ENCODE measurements around the gene COL7A1.
"Not testable (repeated sequence)": the region's sequence is repeated elsewhere in the genome, so short reads cannot be mapped to it uniquely, and the experiment has no call there.

The COL7A1 gene

GRCh38 chr3:48535578-48535977, 59.6 kb downstream of the COL7A1 start:
- no peaks in the 10 kb centered on the region for H3K9me3 ChIP-seq (ENCODE audit: insufficient read depth, low read depth, low read length)
- H2AFZ ChIP-seq (ENCODE audit: insufficient read depth, low read length, poor library complexity) = no peak overlapping the region
- H3K23ac ChIP-seq (ENCODE audit: low read length) = no peak overlapping the region
- H3K18ac ChIP-seq (ENCODE audit: low read length) = no peak overlapping the region
- no peak overlapping the region for H3K4me2 ChIP-seq (ENCODE audit: low read length)
- no peak overlapping the region for H4K91ac ChIP-seq (ENCODE audit: low read depth, low read length)
- no peak overlapping the region for H2BK5ac ChIP-seq (ENCODE audit: low read depth, low read length, poor library complexity)
- DNase-seq = no peak
- no peaks in the 10 kb centered on the region for H3K27me3 ChIP-seq (ENCODE audit: insufficient read depth, low read length)
- no peak overlapping the region for H4K8ac ChIP-seq (ENCODE audit: low read depth, low read length)
- H2AK5ac ChIP-seq (ENCODE audit: low read length) = no peak overlapping the region
- no peaks in the 10 kb centered on the region for H3K79me2 ChIP-seq (ENCODE audit: control insufficient read depth, insufficient read depth, low read length, poor library complexity)
- H3K9ac ChIP-seq (ENCODE audit: low read length) = no peak overlapping the region
- no CpG with 5 or more reads among the region's 4 CpGs for WGBS (ENCODE audit: extremely low coverage, insufficient coverage, insufficient read length)
- no peak overlapping the region for H4K12ac ChIP-seq (ENCODE audit: low read depth, low read length)
- no peak overlapping the region for H2BK120ac ChIP-seq (ENCODE audit: insufficient read depth, low read length, poor library complexity)
- no peak overlapping the region for H3K14ac ChIP-seq (ENCODE audit: low read length)
- no peak overlapping the region for H3K27ac ChIP-seq (ENCODE audit: low read depth, low read length)
- H3K4me3 ChIP-seq (ENCODE audit: low read depth, low read length) = no peak overlapping the region
- no peaks in the 10 kb centered on the region for H3K4me1 ChIP-seq (ENCODE audit: control insufficient read depth in 1 of 2, insufficient read depth in 2 of 2, low read length in 2 of 2)
- no peak overlapping the region for H3K4ac ChIP-seq (ENCODE audit: low read depth, low read length)
- no peak overlapping the region for H2BK12ac ChIP-seq (ENCODE audit: low read length)
- H3K36me3 ChIP-seq (ENCODE audit: control insufficient read depth in 1 of 2, insufficient read depth in 2 of 2, low read length in 2 of 2) = peaks cover 44 to 53% of the 10 kb centered on the region in 2 experiments
- no peaks in the 10 kb centered on the region for H3K79me1 ChIP-seq (ENCODE audit: low read length)

GRCh38 chr3:48532977-48533337, 62.2 kb downstream of the COL7A1 start:
- H3K27ac ChIP-seq (ENCODE audit: low read depth, low read length) = no peak overlapping the region

GRCh38 chr3:48532271-48532976, 62.7 kb downstream of the COL7A1 start:
- H3K4ac ChIP-seq (ENCODE audit: low read depth, low read length) = no peak overlapping the region
- H3K4me3 ChIP-seq (ENCODE audit: low read depth, low read length) = no peak overlapping the region
- no peak overlapping the region for H2BK12ac ChIP-seq (ENCODE audit: low read length)
- H2AFZ ChIP-seq (ENCODE audit: insufficient read depth, low read length, poor library complexity) = no peak overlapping the region
- H4K8ac ChIP-seq (ENCODE audit: low read depth, low read length) = no peak overlapping the region
- H4K12ac ChIP-seq (ENCODE audit: low read depth, low read length) = no peak overlapping the region
- no peak overlapping the region for H2BK120ac ChIP-seq (ENCODE audit: insufficient read depth, low read length, poor library complexity)
- WGBS (ENCODE audit: extremely low coverage, insufficient coverage, insufficient read length) = no CpG with 5 or more reads among the region's 6 CpGs
- H3K79me2 ChIP-seq (ENCODE audit: control insufficient read depth, insufficient read depth, low read length, poor library complexity) = no peaks in the 10 kb centered on the region
- H3K4me1 ChIP-seq (ENCODE audit: control insufficient read depth in 1 of 2, insufficient read depth in 2 of 2, low read length in 2 of 2) = no peaks in the 10 kb centered on the region
- peaks cover 30 to 36% of the 10 kb centered on the region in 2 experiments for H3K36me3 ChIP-seq (ENCODE audit: control insufficient read depth in 1 of 2, insufficient read depth in 2 of 2, low read length in 2 of 2)
- H3K79me1 ChIP-seq (ENCODE audit: low read length) = no peaks in the 10 kb centered on the region
- H3K23ac ChIP-seq (ENCODE audit: low read length) = no peak overlapping the region
- no peak overlapping the region for H3K4me2 ChIP-seq (ENCODE audit: low read length)
- H2BK5ac ChIP-seq (ENCODE audit: low read depth, low read length, poor library complexity) = no peak overlapping the region
- H3K9ac ChIP-seq (ENCODE audit: low read length) = no peak overlapping the region
- no peak overlapping the region for H4K91ac ChIP-seq (ENCODE audit: low read depth, low read length)
- no peak overlapping the region for H3K27ac ChIP-seq (ENCODE audit: low read depth, low read length)
- H3K18ac ChIP-seq (ENCODE audit: low read length) = no peak overlapping the region
- H3K27me3 ChIP-seq (ENCODE audit: insufficient read depth, low read length) = no peaks in the 10 kb centered on the region
- no peak overlapping the region for H3K14ac ChIP-seq (ENCODE audit: low read length)
- no peaks in the 10 kb centered on the region for H3K9me3 ChIP-seq (ENCODE audit: insufficient read depth, low read depth, low read length)
- no peak for DNase-seq
- H2AK5ac ChIP-seq (ENCODE audit: low read length) = no peak overlapping the region

More at GRCh38 chr3:48532977-48533337, 62.2 kb downstream of the COL7A1 start:
- Histone ChIP-seq H3K9me3 (ENCODE audit: insufficient read depth, low read depth, low read length) (no peaks in the 10 kb centered on the region), H4K12ac (ENCODE audit: low read depth, low read length) (no peak overlapping the region), H3K18ac (ENCODE audit: low read length) (no peak overlapping the region), H3K23ac (ENCODE audit: low read length) (no peak overlapping the region), H3K36me3 (ENCODE audit: control insufficient read depth in 1 of 2, insufficient read depth in 2 of 2, low read length in 2 of 2) (peaks cover 27 to 37% of the 10 kb centered on the region in 2 experiments), H3K14ac (ENCODE audit: low read length) (no peak overlapping the region), H3K79me1 (ENCODE audit: low read length) (no peaks in the 10 kb centered on the region), H3K27me3 (ENCODE audit: insufficient read depth, low read length) (no peaks in the 10 kb centered on the region), H3K9ac (ENCODE audit: low read length) (no peak overlapping the region), H4K91ac (ENCODE audit: low read depth, low read length) (no peak overlapping the region), H2BK12ac (ENCODE audit: low read length) (no peak overlapping the region), H2BK120ac (ENCODE audit: insufficient read depth, low read length, poor library complexity) (no peak overlapping the region), H3K4me2 (ENCODE audit: low read length) (no peak overlapping the region), H2BK5ac (ENCODE audit: low read depth, low read length, poor library complexity) (no peak overlapping the region), H2AK5ac (ENCODE audit: low read length) (no peak overlapping the region), H3K79me2 (ENCODE audit: control insufficient read depth, insufficient read depth, low read length, poor library complexity) (no peaks in the 10 kb centered on the region), H2AFZ (ENCODE audit: insufficient read depth, low read length, poor library complexity) (no peak overlapping the region), H3K4me3 (ENCODE audit: low read depth, low read length) (no peak overlapping the region), H4K8ac (ENCODE audit: low read depth, low read length) (no peak overlapping the region), H3K4me1 (ENCODE audit: control insufficient read depth in 1 of 2, insufficient read depth in 2 of 2, low read length in 2 of 2) (no peaks in the 10 kb centered on the region), H3K4ac (ENCODE audit: low read depth, low read length) (no peak overlapping the region)
- no CpG with 5 or more reads among the region's 2 CpGs for WGBS (ENCODE audit: extremely low coverage, insufficient coverage, insufficient read length)
- DNase-seq = no peak

DNA sequence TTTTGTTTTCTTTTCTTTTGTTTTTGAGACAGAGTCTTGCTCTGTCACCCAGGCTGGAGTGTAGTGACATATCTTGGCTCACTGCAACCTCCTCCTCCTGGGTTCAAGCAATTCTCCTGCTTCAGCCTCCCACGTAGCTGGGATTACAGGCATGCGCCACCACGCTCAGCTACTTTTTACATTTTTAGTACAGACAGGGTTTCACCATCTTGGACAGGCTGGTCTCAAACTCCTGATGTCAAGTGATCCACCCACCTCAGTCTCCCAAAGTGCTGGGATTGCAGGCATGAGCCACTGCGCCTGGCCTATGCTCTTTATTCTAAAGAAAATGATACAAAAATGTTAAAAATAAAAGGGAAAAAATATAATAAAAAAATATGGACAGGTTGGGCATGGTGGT, 64.4 kb downstream of the COL7A1 start:
- H2AFZ ChIP-seq (ENCODE audit: insufficient read depth, low read length, poor library complexity); H2BK12ac ChIP-seq (ENCODE audit: low read length); H3K79me1 ChIP-seq (ENCODE audit: low read length); H2BK120ac ChIP-seq (ENCODE audit: insufficient read depth, low read length, poor library complexity); H3K27me3 ChIP-seq (ENCODE audit: insufficient read depth, low read length); H3K4me1 ChIP-seq (ENCODE audit: control insufficient read depth in 1 of 2, insufficient read depth in 2 of 2, low read length in 2 of 2); H4K12ac ChIP-seq (ENCODE audit: low read depth, low read length); H3K4me3 ChIP-seq (ENCODE audit: low read depth, low read length); H3K18ac ChIP-seq (ENCODE audit: low read length); H4K91ac ChIP-seq (ENCODE audit: low read depth, low read length); H4K8ac ChIP-seq (ENCODE audit: low read depth, low read length); H3K23ac ChIP-seq (ENCODE audit: low read length); H3K9ac ChIP-seq (ENCODE audit: low read length); H3K4ac ChIP-seq (ENCODE audit: low read depth, low read length); H3K27ac ChIP-seq (ENCODE audit: low read depth, low read length); H3K79me2 ChIP-seq (ENCODE audit: control insufficient read depth, insufficient read depth, low read length, poor library complexity); H2BK5ac ChIP-seq (ENCODE audit: low read depth, low read length, poor library complexity); H3K14ac ChIP-seq (ENCODE audit: low read length); H2AK5ac ChIP-seq (ENCODE audit: low read length); DNase-seq; H3K4me2 ChIP-seq (ENCODE audit: low read length); H3K9me3 ChIP-seq (ENCODE audit: insufficient read depth, low read depth, low read length): not testable (repeated sequence)
- H3K36me3 ChIP-seq (ENCODE audit: control insufficient read depth in 1 of 2, insufficient read depth in 2 of 2, low read length in 2 of 2) = peaks cover 19 to 20% of the 10 kb centered on the region in 2 experiments
- no CpG with 5 or more reads among the region's 4 CpGs for WGBS (ENCODE audit: extremely low coverage, insufficient coverage, insufficient read length)
